HG03060 (cell line): Measurements from ENCODE around the gene MRPS2.
"Not testable (repeated sequence)": the region's sequence is repeated elsewhere in the genome, so short reads cannot be mapped to it uniquely, and the experiment has no call there.

Experiments used
- ATAC-seq: cut with Tn5 transposase; IDR thresholded peaks from one replicate; pipeline ENCODE4 v1.9.1; 2021; ENCODE audit warnings: low read depth, moderate number of reproducible peaks; ENCODE audit not compliant: unreplicated experiment

MRPS2 gene

GRCh38 chr9:135500525-135501260 is at the start of gene MRPS2:
Gene MRPS2, plus strand, starts transcription at chr9:135500682. Its CDS starts 29 bp downstream, at chr9:135500711.
- no peak for ATAC-seq

- ATAC-seq, result no peak
These were observed 49.5 kb upstream of the MRPS2 start for GRCh38 chr9:135450956-135451355.

- not testable (repeated sequence) for ATAC-seq
These were observed 48.6 kb upstream of the MRPS2 start for GRCh38 chr9:135451909-135452308.

DNA sequence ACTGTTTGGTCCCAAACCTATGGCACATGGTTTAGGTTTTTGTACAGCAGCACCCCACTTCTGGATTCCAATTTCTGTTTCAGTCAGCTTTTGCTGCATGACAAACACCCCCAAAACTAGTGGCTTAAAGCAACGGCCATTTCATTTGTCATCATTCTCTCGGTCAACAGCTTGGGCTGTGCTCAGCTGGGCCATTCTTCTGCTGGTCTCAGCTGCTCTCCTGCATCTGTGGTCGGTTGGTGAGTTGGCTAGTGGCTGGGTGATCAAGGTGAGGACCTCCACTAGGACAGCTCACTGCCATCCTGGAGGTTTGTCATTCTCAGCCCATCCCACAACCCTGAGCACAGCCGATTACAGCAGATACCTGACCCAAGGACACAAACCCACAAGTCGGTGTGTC is 45.7 kb upstream of the MRPS2 start:
- no peak for ATAC-seq

GRCh38 chr9:135455401-135456030 is 45.0 kb upstream of the MRPS2 start:
- no peak for ATAC-seq

- ATAC-seq, result no peak
These were observed 43.9 kb upstream of the MRPS2 start for GRCh38 chr9:135456436-135457104.

- not testable (repeated sequence) for ATAC-seq
These were observed 42.0 kb upstream of the MRPS2 start for GRCh38 chr9:135458478-135458877.

DNA sequence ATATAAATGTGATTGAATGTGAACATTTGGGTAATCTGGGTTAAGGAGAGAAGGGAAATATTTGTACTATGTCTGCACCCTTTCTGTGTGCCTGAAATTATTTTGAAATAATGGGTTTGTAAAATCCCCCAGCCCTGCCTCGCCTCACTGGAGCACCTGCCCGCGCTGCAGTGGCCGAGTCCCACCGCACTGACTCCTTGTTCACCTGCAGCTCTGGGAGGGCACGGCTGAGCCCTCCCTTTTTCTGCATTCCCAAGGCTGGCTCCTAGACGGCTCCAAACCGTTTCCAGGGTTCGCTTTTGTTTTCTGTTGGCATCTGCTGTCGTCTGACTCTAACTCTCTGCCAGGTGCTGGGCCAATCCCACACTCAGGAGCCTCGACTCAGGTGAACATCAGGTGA is 38.5 kb upstream of the MRPS2 start:
- ATAC-seq, result no peak

GRCh38 chr9:135463140-135463539 is 37.3 kb upstream of the MRPS2 start:
- ATAC-seq, result no peak

- ATAC-seq, result no peak
These were observed 36.3 kb upstream of the MRPS2 start for GRCh38 chr9:135464181-135464580.

GRCh38 chr9:135468854-135469521 is 31.5 kb upstream of the MRPS2 start:
- ATAC-seq, result no peak

GRCh38 chr9:135471791-135472640 is 28.5 kb upstream of the MRPS2 start:
- no peak for ATAC-seq

- ATAC-seq, result no peak
These were observed 26.4 kb upstream of the MRPS2 start for GRCh38 chr9:135473972-135474543.

DNA sequence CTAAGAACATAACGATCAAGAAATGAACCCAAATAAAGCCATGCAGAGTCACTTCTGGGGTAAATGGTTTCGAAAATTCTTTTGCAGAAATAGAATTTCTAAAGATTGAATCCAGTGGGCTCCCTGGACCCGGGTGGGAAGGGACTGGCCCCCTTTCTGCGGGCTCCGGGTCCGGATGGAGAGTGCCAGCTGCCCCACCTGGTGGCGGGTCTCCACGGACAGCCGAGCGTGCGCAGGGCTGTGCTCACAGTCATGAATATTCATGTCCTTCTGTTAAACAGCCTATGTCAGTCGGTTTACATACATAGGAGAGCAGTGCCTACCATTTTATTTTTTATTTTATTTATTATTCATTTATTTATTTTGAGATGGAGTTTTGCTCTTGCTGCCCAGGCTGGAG is 25.6 kb upstream of the MRPS2 start:
- no peak for ATAC-seq

GRCh38 chr9:135476561-135477355 is 23.7 kb upstream of the MRPS2 start:
- no peak for ATAC-seq

GRCh38 chr9:135478191-135478590 is 22.3 kb upstream of the MRPS2 start:
- no peak for ATAC-seq

DNA sequence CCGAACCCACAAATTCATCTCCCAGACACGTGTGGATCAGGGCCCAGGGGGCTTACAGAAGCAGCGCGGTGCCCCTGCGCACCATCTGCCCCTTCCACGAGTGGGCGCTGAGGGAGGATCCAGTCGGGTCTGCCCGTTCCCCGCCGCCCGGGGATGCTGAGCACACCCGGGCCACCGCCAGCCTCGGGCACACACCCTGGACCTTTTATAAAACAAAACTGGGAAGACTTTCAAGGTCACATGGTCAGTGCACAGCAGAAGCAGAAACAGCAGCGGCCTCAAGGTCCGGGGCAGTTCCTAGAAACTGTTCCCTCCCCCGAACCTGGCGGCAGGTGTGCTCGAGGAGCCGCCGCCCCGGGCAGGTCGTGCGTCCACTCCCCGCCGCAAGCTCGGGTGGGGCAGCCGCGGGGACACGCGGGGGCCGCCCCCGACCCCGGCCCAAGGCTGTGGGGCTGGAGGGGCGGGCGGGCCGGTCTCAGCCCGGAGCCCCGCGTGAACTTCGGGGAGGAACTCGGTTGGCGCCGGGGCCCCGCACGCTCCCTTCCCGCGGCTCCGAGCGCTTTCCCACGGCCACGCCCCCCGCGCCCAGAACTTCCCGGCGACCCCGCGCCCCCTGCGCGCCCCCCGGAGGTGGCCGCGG is 21.5 kb upstream of the MRPS2 start:
- ATAC-seq, result no peak

- ATAC-seq, result no peak
These were observed 20.9 kb upstream of the MRPS2 start, which contains the start of gene PPP1R26 for GRCh38 chr9:135479469-135480052. Gene PPP1R26, plus strand, starts transcription at chr9:135479782. Its CDS starts 4,729 bp downstream, at chr9:135484511.
